Renal pelvis (tissue), 4 donors: Measurements from ENCODE around the gene CNTN2. TPM values are rescaled to one million over a fixed set of nuclear protein-coding genes. Genes with fewer than 3 reads are reported as not detected.

Source experiments
- DNase-seq: peaks from one replicate; pipeline ENCODE4 v3.0.0-alpha.2; 2013
- polyA plus RNA-seq, 3 donors: library from polyadenylated mRNA; unstranded; fragments of 120-200 nt; gene quantifications; one replicate each; pipeline ENCODE4 v1.2.1, GENCODE V29; 2013; ENCODE audit not compliant: insufficient read length in 3 of 3

The CNTN2 gene
- polyA plus RNA-seq, 3 donors = 0.77 to 1.1 (median 0.86) TPM

GRCh38 chr1:205073511-205073910 lies 30.5 kb downstream of the CNTN2 start:
- no peak for DNase-seq

- DNase-seq = no peak
Observed at GRCh38 chr1:205074084-205074483, 31.1 kb downstream of the CNTN2 start.

GRCh38 chr1:205074513-205074912 lies 31.5 kb downstream of the CNTN2 start:
- DNase-seq = no peak

GRCh38 chr1:205075642-205076155 lies 32.7 kb downstream of the CNTN2 start:
- DNase-seq = no peak

GRCh38 chr1:205076245-205076761 lies 33.3 kb downstream of the CNTN2 start:
- no peak for DNase-seq

GRCh38 chr1:205077158-205077933 lies 34.3 kb downstream of the CNTN2 start:
- DNase-seq = no peak

- DNase-seq = no peak
Observed at GRCh38 chr1:205077934-205078311, 34.9 kb downstream of the CNTN2 start.

GRCh38 chr1:205082431-205082830 lies 39.4 kb downstream of the CNTN2 start:
- no peak for DNase-seq

- DNase-seq = no peak
Observed at GRCh38 chr1:205084360-205084759, 41.3 kb downstream of the CNTN2 start, which contains the start of gene TMEM81. TMEM81 (minus strand) TSS chr1:205084460; CDS start chr1:205084320, 140 bp downstream.

GRCh38 chr1:205088341-205088740 lies 45.3 kb downstream of the CNTN2 start:
- DNase-seq = no peak

GRCh38 chr1:205091043-205091740 lies 48.2 kb downstream of the CNTN2 start:
- no peak for DNase-seq

- DNase-seq = no peak
Observed at GRCh38 chr1:205095422-205095821, 52.4 kb downstream of the CNTN2 start.

- DNase-seq = no peak
Observed at GRCh38 chr1:205098242-205098641, 55.2 kb downstream of the CNTN2 start.

- DNase-seq = no peak
Observed at GRCh38 chr1:205102404-205102803, 59.4 kb downstream of the CNTN2 start.

GRCh38 chr1:205107327-205107726 lies 64.3 kb downstream of the CNTN2 start:
- no peak for DNase-seq

- no peak for DNase-seq
Observed at GRCh38 chr1:205108464-205108863, 65.5 kb downstream of the CNTN2 start.

- DNase-seq = no peak
Observed at GRCh38 chr1:205109269-205109668, 66.3 kb downstream of the CNTN2 start.

GRCh38 chr1:205109711-205110110 lies 66.7 kb downstream of the CNTN2 start:
- DNase-seq = no peak

- no peak for DNase-seq
Observed at GRCh38 chr1:205111354-205111753, 68.3 kb downstream of the CNTN2 start.

- DNase-seq = no peak
Observed at GRCh38 chr1:205118752-205119151, 75.7 kb downstream of the CNTN2 start.

GRCh38 chr1:205121660-205122488 lies 78.9 kb downstream of the CNTN2 start, which contains the start of gene RBBP5:
RBBP5 (minus strand) TSS chr1:205121978; CDS start chr1:205121873, 105 bp downstream.
- DNase-seq = peak; percentile 96

- no peak for DNase-seq
Observed at GRCh38 chr1:205122489-205122882, 79.5 kb downstream of the CNTN2 start.
